G401 (cell line): ENCODE data around the gene GSE1. TPM values are rescaled to one million over a fixed set of nuclear protein-coding genes. Genes with fewer than 3 reads are reported as not detected.

Experiments
- DNase-seq: peaks from one replicate; pipeline ENCODE4 v3.0.0-alpha.2; 2015; ENCODE audit warnings: low spot score
- in situ Hi-C: cut with HindIII; loops from 2 replicates; pipeline ENCODE4 v1.10.0; 2016; ENCODE audit warnings: low sequenced_read_pairs, mixed read lengths
- total RNA-seq: library from RNA; depleted of rRNA; stranded (reverse); fragments of >200 nt; shearing (Covaris generic); gene quantifications from 2 replicates; pipeline ENCODE4 v1.2.3, GENCODE V29; 2014; rRNA removed

Gene GSE1
- total RNA-seq, 1 experiment from 2014 or later, result 35.6 TPM

DNA sequence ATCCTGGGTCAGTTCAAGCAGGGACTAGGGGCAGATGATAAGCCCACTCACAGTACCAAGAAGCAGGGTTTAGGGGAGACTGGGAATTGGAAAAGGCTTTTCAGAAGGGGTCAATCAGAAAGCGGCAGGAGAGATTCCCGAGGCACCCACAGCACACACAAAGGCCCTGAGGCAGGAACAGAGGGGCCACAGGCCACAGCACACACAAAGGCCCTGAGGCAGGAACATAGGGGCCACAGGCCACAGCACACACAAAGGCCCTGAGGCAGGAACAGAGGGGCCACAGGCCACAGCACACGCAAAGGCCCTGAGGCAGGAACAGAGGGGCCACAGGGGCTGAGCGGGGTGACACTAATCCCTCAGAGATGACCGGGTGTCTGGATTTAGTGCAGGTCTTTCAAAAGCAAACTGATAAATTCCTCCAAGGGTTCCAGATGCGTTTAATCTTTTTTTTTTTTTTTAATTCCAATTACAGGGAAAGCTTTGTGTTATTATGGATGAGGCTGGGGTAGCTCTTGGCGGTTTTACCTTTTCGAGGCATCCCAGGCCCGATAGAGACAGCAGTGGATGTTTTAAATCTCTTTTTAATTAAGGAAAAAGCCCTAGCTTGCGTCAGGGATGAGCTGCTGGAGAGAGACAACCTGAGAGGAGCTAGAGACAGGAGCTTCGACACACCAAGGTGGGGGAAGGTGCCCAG, 106.6 kb downstream of the GSE1 start:
- DNase-seq, result no peak
- in situ Hi-C loops, result no loop called here

DNA sequence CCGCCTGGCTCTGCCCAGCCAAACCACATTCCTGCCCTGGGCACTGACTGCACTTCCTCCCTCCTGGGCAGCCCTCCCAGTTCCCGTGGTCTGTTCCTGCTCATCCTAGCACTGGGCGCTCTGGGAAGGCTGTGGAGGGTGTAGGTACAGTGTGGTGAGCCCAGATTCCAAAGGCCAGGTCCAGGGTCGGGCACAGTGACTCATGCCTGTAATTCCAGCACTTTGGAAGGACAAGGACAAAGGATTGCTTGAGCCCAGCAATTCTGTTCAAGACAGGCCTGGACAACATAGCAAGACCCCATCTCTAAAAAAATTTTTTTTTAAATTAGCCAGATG, 107.1 kb downstream of the GSE1 start:
- DNase-seq, result no peak
- in situ Hi-C loops, result no loop called here

DNA sequence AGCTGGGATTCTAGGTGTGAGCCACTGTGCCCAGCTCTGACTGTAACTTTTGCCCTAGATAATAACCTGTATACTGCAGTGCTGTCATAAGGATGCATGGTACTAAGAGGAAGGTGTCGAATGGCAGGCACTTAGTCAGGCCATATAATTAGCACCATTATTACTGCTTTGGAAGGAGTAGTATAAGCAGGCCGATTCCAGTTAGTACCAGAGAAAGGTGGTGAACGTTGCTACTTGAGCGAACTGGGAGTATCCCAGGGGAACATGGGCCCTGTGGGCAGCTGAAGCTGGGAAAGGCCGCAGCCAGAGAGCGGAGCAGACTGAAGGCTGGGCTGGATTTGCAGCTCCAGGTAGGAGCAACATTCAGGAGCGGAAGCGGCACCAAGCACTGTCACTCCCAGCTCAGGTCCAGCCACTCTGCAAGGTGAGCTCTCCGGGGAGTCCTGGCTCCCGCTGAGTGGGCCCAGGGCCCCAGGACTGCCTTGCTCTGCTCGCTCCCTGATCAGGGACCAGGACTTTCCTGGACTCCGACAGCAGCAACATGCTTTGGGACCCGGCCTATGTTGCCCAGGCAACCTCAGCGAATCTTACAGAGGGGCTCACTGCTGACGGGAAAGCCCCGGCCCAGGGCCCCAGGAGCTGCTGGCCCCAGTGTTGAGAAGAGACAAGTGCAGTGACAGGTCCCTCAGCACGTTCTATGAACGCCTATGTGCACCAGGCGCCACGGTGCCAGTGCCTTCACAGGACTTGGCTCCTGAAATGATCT, 109.2 kb downstream of the GSE1 start:
- in situ Hi-C loops, result no loop called here

DNA sequence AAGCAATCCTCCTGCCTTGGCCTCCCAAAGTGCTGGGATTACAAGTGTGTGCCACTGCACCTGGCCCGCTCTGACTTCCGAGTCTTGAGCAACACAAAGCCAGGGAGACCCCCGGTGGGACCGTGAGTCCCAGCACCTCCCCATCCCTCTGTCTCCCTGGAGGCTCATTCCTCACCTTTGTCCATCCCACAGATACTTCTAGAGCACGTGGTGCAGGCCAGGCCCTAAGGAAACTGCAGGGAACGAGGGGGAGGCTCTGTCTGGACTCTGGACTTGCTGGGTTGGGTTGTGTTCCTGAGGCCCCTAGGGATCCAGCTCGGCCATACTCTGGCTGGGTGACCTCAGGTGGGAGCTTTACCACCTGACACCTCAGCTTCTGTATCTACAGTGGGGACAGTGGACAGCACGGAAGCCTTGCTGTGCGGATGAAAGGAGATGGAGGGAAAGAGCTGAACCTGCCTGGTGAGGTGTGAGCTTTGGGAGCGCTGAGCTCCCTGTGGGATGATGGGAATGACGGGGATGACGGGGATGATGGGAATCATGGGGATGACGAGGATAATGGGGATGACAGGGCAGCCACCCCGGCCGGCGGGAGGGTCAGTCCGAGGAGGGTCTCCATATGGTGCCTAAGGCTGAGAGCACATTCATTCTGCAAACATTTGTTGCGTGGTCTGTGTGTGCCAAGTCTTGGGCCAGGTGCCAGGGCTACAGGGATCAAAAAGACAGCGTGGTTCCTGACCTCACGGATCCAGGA, 111.2 kb downstream of the GSE1 start:
- in situ Hi-C loops, result no loop called here
- peak; percentile 33 for DNase-seq

More for the DNA sequence above, 109.2 kb downstream of the GSE1 start:
- no peak for DNase-seq

DNA sequence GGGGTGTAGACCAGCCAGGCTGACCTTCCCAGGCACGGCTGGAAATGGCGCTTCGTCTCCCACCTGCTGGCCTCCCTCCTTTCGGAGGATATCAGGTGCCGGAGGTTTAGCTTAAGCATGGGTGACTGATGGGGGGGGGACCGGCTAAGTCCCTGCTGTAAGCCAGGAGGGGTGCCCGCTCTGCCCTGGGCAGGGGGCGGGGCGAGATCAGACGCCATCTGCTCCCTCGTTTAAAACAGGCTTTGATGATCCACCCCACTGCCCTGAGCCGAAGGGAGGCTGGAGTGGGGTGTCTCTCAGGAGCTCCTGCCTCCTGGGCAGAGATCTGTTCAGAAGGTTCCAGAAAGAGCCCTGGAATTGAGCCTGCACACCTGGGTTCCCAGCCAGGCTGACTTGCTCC, 111.8 kb downstream of the GSE1 start:
- DNase-seq, result no peak
- in situ Hi-C loops, result no loop called here

Other genes starting within 250 kb of the GSE1 start
- 47.8 and 48.9 TPM in 2 replicates for gene GINS2, start 75.6 kb downstream of the GSE1 start, total RNA-seq
- gene C16orf74, start 137.8 kb downstream of the GSE1 start, total RNA-seq, result 1.4 and 13.4 TPM in 2 replicates
- gene EMC8, start 186.2 kb downstream of the GSE1 start, total RNA-seq, result 54.2 and 86.0 TPM in 2 replicates
- 695 and 901 TPM in 2 replicates for gene COX4I1, start 186.4 kb downstream of the GSE1 start, total RNA-seq